SK-N-SH treated with all-trans-retinoic acid at 6 μM for 48 hours (cell line): ENCODE data around the gene OR1K1.

Source experiments
- ESRRG ChIP-seq: fragments of 250-450 bp; sonication (Bioruptor Pico); IDR thresholded peaks from 2 replicates; pipeline ENCODE4 v1.6.1; 2021; ENCODE audit warnings: mild to moderate bottlenecking
- ZC3H10 ChIP-seq: fragments of 250-450 bp; sonication (Bioruptor Pico); IDR thresholded peaks from 2 replicates; pipeline ENCODE4 v1.5.1; 2021; ENCODE audit warnings: mild to moderate bottlenecking, moderate library complexity
- ZFP30 ChIP-seq: fragments of 450-650 bp; formaldehyde crosslinking; IDR thresholded peaks from 2 replicates; pipeline ENCODE4 v1.5.0; 2022; ENCODE audit warnings: mild to moderate bottlenecking, moderate library complexity

- TF ChIP-seq ZFP30 (CRISPR knock-in tag) (no peak), ZC3H10 (CRISPR knock-in tag) (no peak), ESRRG (CRISPR knock-in tag) (no peak)
Measured at GRCh38 chr9:122815544-122815943, 15.6 kb downstream of the OR1K1 start.
